ENCODE measurements around the gene GSTT2B. TPM values are rescaled to one million over a fixed set of nuclear protein-coding genes. Genes with fewer than 3 reads are reported as not detected.

GSTT2B gene
- polyA plus RNA-seq, 1 of the 3 experiments (the other 2 are of a cell fraction) = 32.8 TPM

Other genes with a start within 250 kb of the GSTT2B start
- gene ZNF70, start 210.1 kb downstream of the GSTT2B start, polyA plus RNA-seq (2012; rRNA removed) = 0.77 and 0.80 TPM in 2 replicates
- 0.54 TPM in 1 of 2 replicates, not detected in the other for gene VPREB3, start 206.8 kb downstream of the GSTT2B start, polyA plus RNA-seq (2012; rRNA removed)
- gene C22orf15, start 198.2 kb downstream of the GSTT2B start, polyA plus RNA-seq (2012; rRNA removed) = 1.6 and 2.5 TPM in 2 replicates
- 27.7 and 70.1 TPM in 2 replicates for gene CHCHD10, start 193.2 kb downstream of the GSTT2B start, polyA plus RNA-seq (2012; rRNA removed)
- 50.8 and 64.4 TPM in 2 replicates for gene MMP11, start 188.3 kb downstream of the GSTT2B start, polyA plus RNA-seq (2012; rRNA removed)
- 182 and 215 TPM in 2 replicates for gene SMARCB1, start 174.2 kb downstream of the GSTT2B start, polyA plus RNA-seq (2012; rRNA removed)
- not detected in 2 replicates for gene DERL3, start 122.2 kb downstream of the GSTT2B start, polyA plus RNA-seq (2012; rRNA removed)
- 21.8 and 27.1 TPM in 2 replicates for gene SLC2A11, start 103.3 kb downstream of the GSTT2B start, polyA plus RNA-seq (2012; rRNA removed)
- 496 and 565 TPM in 2 replicates for gene MIF, start 66.8 kb downstream of the GSTT2B start, polyA plus RNA-seq (2012; rRNA removed)
- 1.6 and 2.0 TPM in 2 replicates for gene DDTL, start 5.7 kb upstream of the GSTT2B start, polyA plus RNA-seq (2012; rRNA removed)
- gene DDT, start 13.2 kb upstream of the GSTT2B start, polyA plus RNA-seq (2012; rRNA removed) = 181 and 198 TPM in 2 replicates
- 3.7 and 6.3 TPM in 2 replicates for gene GSTT2, start 18.9 kb upstream of the GSTT2B start, polyA plus RNA-seq (2012; rRNA removed)
- not detected in 2 replicates for gene GSTT4, start 44.3 kb upstream of the GSTT2B start, polyA plus RNA-seq (2012; rRNA removed)
- gene CABIN1, start 50.1 kb upstream of the GSTT2B start, polyA plus RNA-seq (2012; rRNA removed) = 6.1 and 7.3 TPM in 2 replicates
- 0.76 and 0.82 TPM in 2 replicates for gene SUSD2, start 220.3 kb upstream of the GSTT2B start, polyA plus RNA-seq (2012; rRNA removed)